Stomach (tissue), 9 donors: ENCODE measurements around the gene TRIM37. TPM values are rescaled to one million over a fixed set of nuclear protein-coding genes. Genes with fewer than 3 reads are reported as not detected.
"Not testable (repeated sequence)": the region's sequence is repeated elsewhere in the genome, so short reads cannot be mapped to it uniquely, and the experiment has no call there.

Experiments used
- DNase-seq, 2 donors: peaks; one replicate each; pipeline versions ENCODE4 v3.0.0 to v3.0.0-alpha.2; 2013 to 2019
- H3K27ac ChIP-seq, 5 donors: fragments of 200-600 bp in 4 of 5; sonication (generic) in 4 of 5; one replicate each; pipeline ENCODE4 v1.5.1; 2013 to 2019; ENCODE audit warnings: mild to moderate bottlenecking in 1 of 5, moderate library complexity in 1 of 5
- H3K27me3 ChIP-seq, 3 donors: fragments of 200-600 bp; sonication (generic); one replicate each; pipeline ENCODE4 v1.5.1; 2017 to 2019; ENCODE audit warnings: mixed run types in 1 of 3
- H3K36me3 ChIP-seq, 4 donors: fragments of 200-600 bp; sonication (generic); 1 replicate in 3 of 4; 2 replicates in 1 of 4; pipeline ENCODE4 v1.5.1; 2016 to 2019
- H3K4me1 ChIP-seq, 4 donors: fragments of 200-600 bp; sonication (generic); one replicate each; pipeline ENCODE4 v1.5.1; 2016 to 2019
- H3K4me3 ChIP-seq, 4 donors: fragments of 200-600 bp; sonication (generic) in 3 of 4; one replicate each; pipeline ENCODE4 v1.5.1; 2016 to 2019; ENCODE audit warnings: mild to moderate bottlenecking in 1 of 4
- H3K9me3 ChIP-seq, 4 donors: fragments of 200-600 bp; sonication (generic); one replicate each; pipeline ENCODE4 v1.5.1; 2016 to 2019
- EP300 ChIP-seq: sonication (generic); formaldehyde crosslinking; IDR thresholded peaks from one replicate; pipeline ENCODE4 v1.6.1; 2017; ENCODE audit warnings: antibody characterized with exemption
- POLR2A ChIP-seq, 4 donors: fragments of 450-650 bp; IDR thresholded peaks; one replicate each; pipeline ENCODE4 v1.6.1; 2016; ENCODE audit warnings: antibody characterized with exemption in 4 of 4, control low read depth in 2 of 4, mild to moderate bottlenecking in 1 of 4, moderate library complexity in 1 of 4
- POLR2AphosphoS5 ChIP-seq, 3 donors: sonication (generic); formaldehyde crosslinking; IDR thresholded peaks; one replicate each; pipeline ENCODE4 v1.6.1; 2016; ENCODE audit warnings: antibody characterized with exemption in 3 of 3
- WGBS, 5 donors: extraction: QIAGEN DNeasy Blood & Tissue Kit in 3 of 5; methylation state at CpG; one replicate each; pipeline versions ENCODE4 v1.1.5 to v1.1.7; 2013 to 2018; 5-methylcytosine and 5-hydroxymethylcytosine counted together
- intact Hi-C: fragments of 100-400 bp; cut with DNase I; formaldehyde crosslinking; loops from one replicate; pipeline ENCODE4 v1.15.1; 2023; ENCODE audit warnings: low total_unique reads
- polyA plus RNA-seq, 3 donors: library from polyadenylated mRNA; stranded (reverse); fragments of 200-250 nt; gene quantifications; one replicate each; pipeline ENCODE4 v1.2.3, GENCODE V29; 2013
- total RNA-seq, 5 donors: library from RNA; depleted of rRNA; stranded (reverse); fragments of >200 nt; gene quantifications; one replicate each; pipeline versions ENCODE4 v1.1.0 to v1.2.3, GENCODE V29; 2014 to 2016
- TF ChIP-seq, protein P1 (sequence below), 7 experiments: fragments of 450-650 bp in 4 of 7; fragments of 200-600 bp in 3 of 7; sonication (generic) in 3 of 7; IDR thresholded peaks; one replicate each; pipeline ENCODE4 v1.5.1; 2016 to 2019; ENCODE audit warnings: antibody characterized with exemption in 7 of 7, control low read depth in 2 of 7, mild to moderate bottlenecking in 1 of 7
- donor health status: healthy with polysubstance abuse.
- donor health status: Bipolar disorder and iron deficiency.
- donor health status: healthy.

TRIM37 gene
- total and polyA plus RNA-seq, 8 donors = 4.9 to 68.7 (median 29.0) TPM

DNA sequence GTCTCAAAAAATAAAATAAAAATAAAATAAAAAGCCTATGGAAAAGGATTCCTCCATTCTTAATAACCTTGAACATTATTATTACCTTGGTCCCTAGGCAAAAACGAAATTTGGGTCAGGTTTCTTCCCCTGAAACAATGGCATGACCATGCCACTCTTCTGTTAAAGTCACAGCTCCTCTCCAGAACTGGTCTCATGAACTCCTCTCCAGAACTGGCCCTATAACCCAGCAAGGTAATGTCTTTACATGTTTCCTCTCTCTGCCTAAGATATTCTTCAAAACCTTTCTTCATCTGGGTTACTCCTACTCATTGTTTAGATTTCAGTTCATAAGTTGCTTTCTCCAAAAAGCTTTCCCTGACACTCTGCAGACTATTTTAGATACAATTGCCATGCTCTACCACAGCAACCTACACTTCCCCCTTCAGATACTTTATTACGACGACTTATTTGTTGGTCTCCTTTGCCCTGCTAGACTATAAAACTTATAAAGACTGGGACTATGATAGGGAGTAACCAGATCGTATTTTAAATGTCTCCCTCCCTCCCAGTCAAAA lies 13.5 kb downstream of the TRIM37 start:
- WGBS, 5 donors = 38 to 58% (median 51%) methylated on average over 4 of the region's 4 CpGs
- H3K9me3 ChIP-seq = no peaks in the 10 kb centered on the region
- H3K4me1 ChIP-seq = peaks cover 7 to 20% (median 13%) of the 10 kb centered on the region in 4 donors
- DNase-seq = no peak
- no peak overlapping the region for H3K4me3 ChIP-seq
- H3K36me3 ChIP-seq = peaks cover 10 to 28% (median 23%) of the 10 kb centered on the region in 4 donors
- H3K27ac ChIP-seq = peak overlapping the region in 3 of 5 donors; percentile 31 to 32 (median 31)
- no peaks in the 10 kb centered on the region for H3K27me3 ChIP-seq
- intact Hi-C loops = no loop called here
- TF ChIP-seq POLR2AphosphoS5 (IDR thresholded peaks at IDR 0.05) = no peak
- no peak for TF ChIP-seq EP300
- no peak for TF ChIP-seq POLR2A (IDR thresholded peaks at IDR 0.05)
- TF ChIP-seq, protein P1, sequence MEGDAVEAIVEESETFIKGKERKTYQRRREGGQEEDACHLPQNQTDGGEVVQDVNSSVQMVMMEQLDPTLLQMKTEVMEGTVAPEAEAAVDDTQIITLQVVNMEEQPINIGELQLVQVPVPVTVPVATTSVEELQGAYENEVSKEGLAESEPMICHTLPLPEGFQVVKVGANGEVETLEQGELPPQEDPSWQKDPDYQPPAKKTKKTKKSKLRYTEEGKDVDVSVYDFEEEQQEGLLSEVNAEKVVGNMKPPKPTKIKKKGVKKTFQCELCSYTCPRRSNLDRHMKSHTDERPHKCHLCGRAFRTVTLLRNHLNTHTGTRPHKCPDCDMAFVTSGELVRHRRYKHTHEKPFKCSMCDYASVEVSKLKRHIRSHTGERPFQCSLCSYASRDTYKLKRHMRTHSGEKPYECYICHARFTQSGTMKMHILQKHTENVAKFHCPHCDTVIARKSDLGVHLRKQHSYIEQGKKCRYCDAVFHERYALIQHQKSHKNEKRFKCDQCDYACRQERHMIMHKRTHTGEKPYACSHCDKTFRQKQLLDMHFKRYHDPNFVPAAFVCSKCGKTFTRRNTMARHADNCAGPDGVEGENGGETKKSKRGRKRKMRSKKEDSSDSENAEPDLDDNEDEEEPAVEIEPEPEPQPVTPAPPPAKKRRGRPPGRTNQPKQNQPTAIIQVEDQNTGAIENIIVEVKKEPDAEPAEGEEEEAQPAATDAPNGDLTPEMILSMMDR (IDR thresholded peaks at IDR 0.05) = no peak

DNA sequence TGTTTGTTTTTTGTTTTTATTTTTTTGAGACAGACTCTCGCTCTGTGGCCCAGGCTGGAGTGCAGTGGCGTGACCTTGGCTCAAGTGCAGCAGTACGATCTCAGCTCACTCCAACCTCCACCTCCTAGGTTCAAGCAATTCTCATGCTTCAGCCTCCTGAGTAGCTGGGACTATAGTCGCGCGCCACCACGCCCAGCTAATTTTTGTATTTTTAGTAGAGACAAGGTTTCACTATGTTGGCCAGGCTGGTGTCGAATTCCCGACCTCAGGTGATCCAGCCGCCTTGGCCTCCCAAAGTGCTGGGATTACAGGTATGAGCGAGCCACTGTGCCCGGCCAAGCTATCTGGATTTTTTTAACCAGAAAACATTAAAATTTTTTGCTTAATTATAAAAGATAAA lies 16.1 kb downstream of the TRIM37 start:
- WGBS, 5 donors = 92 to 95% (median 94%) methylated on average over 12 of the region's 12 CpGs
- peaks cover 7 to 20% (median 13%) of the 10 kb centered on the region in 4 donors for H3K4me1 ChIP-seq
- H3K27ac ChIP-seq, H3K27me3 ChIP-seq, DNase-seq, H3K9me3 ChIP-seq, H3K4me3 ChIP-seq, intact Hi-C loops: not testable (repeated sequence)
- peaks cover 19 to 46% (median 43%) of the 10 kb centered on the region in 4 donors for H3K36me3 ChIP-seq

GRCh38 chr17:59084154-59084553 lies 22.5 kb downstream of the TRIM37 start:
- H3K4me3 ChIP-seq = no peak overlapping the region
- 93 to 97% (median 97%) methylated on average over 4 of the region's 4 CpGs for WGBS, 5 donors
- peaks cover 24 to 74% (median 66%) of the 10 kb centered on the region in 4 donors for H3K36me3 ChIP-seq
- DNase-seq = no peak
- intact Hi-C loops = no loop called here
- H3K4me1 ChIP-seq = no peaks in the 10 kb centered on the region
- no peak overlapping the region for H3K27ac ChIP-seq
- H3K27me3 ChIP-seq = no peaks in the 10 kb centered on the region
- H3K9me3 ChIP-seq = no peaks in the 10 kb centered on the region
- no peak for TF ChIP-seq POLR2A (IDR thresholded peaks at IDR 0.05)
- TF ChIP-seq POLR2AphosphoS5 (IDR thresholded peaks at IDR 0.05) = no peak
- TF ChIP-seq EP300 = no peak
- TF ChIP-seq, protein P1 (IDR thresholded peaks at IDR 0.05) = no peak

DNA sequence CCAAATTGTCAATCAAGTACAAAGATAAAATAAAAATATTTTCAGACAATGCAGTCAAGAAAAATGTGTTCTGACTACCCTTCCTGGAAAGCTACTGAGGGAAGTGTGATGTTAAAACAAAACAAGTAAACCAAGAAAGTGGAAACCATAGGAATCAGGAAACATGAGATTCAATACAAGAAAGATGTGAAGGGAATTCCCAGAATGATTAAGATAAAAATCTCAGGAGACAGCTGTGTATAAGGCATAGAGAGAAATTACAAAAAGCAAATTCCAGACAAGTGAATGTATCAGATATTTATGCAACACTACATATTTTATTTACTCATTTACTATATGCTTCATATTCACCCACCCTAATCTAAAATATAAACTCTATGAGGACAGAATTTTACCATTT lies 32.2 kb downstream of the TRIM37 start:
- Histone ChIP-seq H3K4me3 (no peak overlapping the region), H3K27ac (no peak overlapping the region), H3K36me3 (peaks cover 18 to 90% (median 85%) of the 10 kb centered on the region in 4 donors), H3K9me3 (no peaks in the 10 kb centered on the region), H3K27me3 (no peaks in the 10 kb centered on the region), H3K4me1 (no peaks in the 10 kb centered on the region)
- intact Hi-C loops = no loop called here
- DNase-seq = no peak
- no peak for TF ChIP-seq EP300
- TF ChIP-seq, protein P1 (IDR thresholded peaks at IDR 0.05) = no peak
- no peak for TF ChIP-seq POLR2A (IDR thresholded peaks at IDR 0.05)
- TF ChIP-seq POLR2AphosphoS5 (IDR thresholded peaks at IDR 0.05) = no peak

DNA sequence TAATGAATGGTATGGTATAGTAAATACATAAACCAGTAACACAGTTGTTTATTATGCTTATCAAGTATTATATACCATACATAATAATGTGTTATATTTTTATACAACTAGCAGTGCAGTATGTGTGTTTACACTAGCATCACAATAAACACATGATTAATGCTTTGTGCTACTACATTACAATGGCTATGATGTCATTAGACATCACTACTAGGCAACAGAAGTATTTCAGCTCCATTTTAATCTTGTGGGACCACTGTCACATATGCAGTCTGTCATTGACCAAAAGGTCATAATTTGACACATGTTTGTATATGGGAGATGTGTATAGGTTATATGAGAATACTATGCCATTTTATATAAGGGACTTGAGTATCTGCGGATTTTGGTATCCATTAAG lies 32.7 kb downstream of the TRIM37 start:
- Histone ChIP-seq H3K36me3 (peaks cover 18 to 90% (median 85%) of the 10 kb centered on the region in 4 donors), H3K27me3 (no peaks in the 10 kb centered on the region), H3K4me3 (no peak overlapping the region), H3K27ac (no peak overlapping the region), H3K9me3 (no peaks in the 10 kb centered on the region), H3K4me1 (no peaks in the 10 kb centered on the region)
- 92 to 100% (median 94%) methylated on average over 1 of the region's 1 CpG for WGBS, 5 donors
- DNase-seq = no peak
- intact Hi-C loops = no loop called here
- TF ChIP-seq POLR2A (IDR thresholded peaks at IDR 0.05) (no peak), POLR2AphosphoS5 (IDR thresholded peaks at IDR 0.05) (no peak), EP300 (no peak)
- TF ChIP-seq, protein P1 (IDR thresholded peaks at IDR 0.05) = no peak
